Endothelial cell of umbilical vein (primary cell): ENCODE measurements around the gene KRT84.

Source experiments
- EZH2 ChIP-seq: IDR thresholded peaks from 2 replicates; pipeline ENCODE4 v1.6.1; 2012; ENCODE audit warnings: borderline replicate concordance, low read depth, mild to moderate bottlenecking, moderate library complexity, low read length, inconsistent platforms; ENCODE audit not compliant: severe bottlenecking
- FOS ChIP-seq: IDR thresholded peaks from 2 replicates; pipeline ENCODE4 v1.6.1; 2011; ENCODE audit warnings: mild to moderate bottlenecking, low read length, moderate library complexity, borderline replicate concordance; ENCODE audit not compliant: insufficient read depth
- GATA2 ChIP-seq: IDR thresholded peaks from 2 replicates; pipeline ENCODE4 v1.7.0; 2011; ENCODE audit warnings: low read depth, mild to moderate bottlenecking, moderate library complexity, mixed read lengths, low read length; ENCODE audit not compliant: insufficient read length, insufficient read depth
- JUN ChIP-seq: IDR thresholded peaks from 2 replicates; pipeline ENCODE4 v1.6.1; 2011; ENCODE audit warnings: borderline replicate concordance, low read depth; ENCODE audit not compliant: insufficient read length, insufficient read depth
- MAX ChIP-seq: IDR thresholded peaks from 2 replicates; pipeline ENCODE4 v1.6.1; 2011; ENCODE audit not compliant: insufficient read depth, insufficient read length
- MYC ChIP-seq: IDR thresholded peaks from one replicate; pipeline ENCODE4 v1.6.1; 2011; ENCODE audit warnings: mild to moderate bottlenecking, low read depth, low read length
- POLR2A ChIP-seq: IDR thresholded peaks from 2 replicates; pipeline ENCODE4 v1.6.1; 2012; ENCODE audit warnings: low read depth, mild to moderate bottlenecking, control low read depth, low read length
- POLR2AphosphoS5 ChIP-seq: IDR thresholded peaks from 2 replicates; pipeline ENCODE4 v1.6.1; 2012; ENCODE audit warnings: low read depth, mild to moderate bottlenecking, control low read depth, low read length, moderate library complexity; ENCODE audit not compliant: insufficient read depth
- TF ChIP-seq, protein P1 (sequence below), 2 donors: IDR thresholded peaks; 1 replicate in 1 of 2; 2 replicates in 1 of 2; pipeline ENCODE4 v1.5.1; 2011; ENCODE audit warnings: low read length in 2 of 2, mild to moderate bottlenecking in 2 of 2, moderate library complexity in 2 of 2, control low read depth in 1 of 2, inconsistent platforms in 1 of 2, low read depth in 1 of 2; ENCODE audit not compliant: insufficient read depth in 1 of 2; ENCODE audit errors: extremely low read depth in 1 of 2

GRCh38 chr12:52362118-52362726 lies 23.2 kb downstream of the KRT84 start:
- TF ChIP-seq POLR2A (no peak), EZH2 (no peak), FOS (no peak), MAX (no peak), POLR2AphosphoS5 (no peak), GATA2 (no peak), MYC (no peak), JUN (no peak)
- TF ChIP-seq, protein P1, sequence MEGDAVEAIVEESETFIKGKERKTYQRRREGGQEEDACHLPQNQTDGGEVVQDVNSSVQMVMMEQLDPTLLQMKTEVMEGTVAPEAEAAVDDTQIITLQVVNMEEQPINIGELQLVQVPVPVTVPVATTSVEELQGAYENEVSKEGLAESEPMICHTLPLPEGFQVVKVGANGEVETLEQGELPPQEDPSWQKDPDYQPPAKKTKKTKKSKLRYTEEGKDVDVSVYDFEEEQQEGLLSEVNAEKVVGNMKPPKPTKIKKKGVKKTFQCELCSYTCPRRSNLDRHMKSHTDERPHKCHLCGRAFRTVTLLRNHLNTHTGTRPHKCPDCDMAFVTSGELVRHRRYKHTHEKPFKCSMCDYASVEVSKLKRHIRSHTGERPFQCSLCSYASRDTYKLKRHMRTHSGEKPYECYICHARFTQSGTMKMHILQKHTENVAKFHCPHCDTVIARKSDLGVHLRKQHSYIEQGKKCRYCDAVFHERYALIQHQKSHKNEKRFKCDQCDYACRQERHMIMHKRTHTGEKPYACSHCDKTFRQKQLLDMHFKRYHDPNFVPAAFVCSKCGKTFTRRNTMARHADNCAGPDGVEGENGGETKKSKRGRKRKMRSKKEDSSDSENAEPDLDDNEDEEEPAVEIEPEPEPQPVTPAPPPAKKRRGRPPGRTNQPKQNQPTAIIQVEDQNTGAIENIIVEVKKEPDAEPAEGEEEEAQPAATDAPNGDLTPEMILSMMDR (IDR thresholded peaks at IDR 0.05; ENCODE audit: extremely low read depth in 1 of 2, insufficient read depth in 1 of 2, low read depth in 1 of 2, low read length in 2 of 2), result peak; percentile 19 to 28
